Renal cortex interstitium (tissue), 15 donors: ENCODE results near the gene CENPT. TPM values are rescaled to one million over a fixed set of nuclear protein-coding genes. Genes with fewer than 3 reads are reported as not detected.

Experiments
- DNase-seq, 11 donors: peaks; one replicate each; pipeline ENCODE4 v3.0.0-alpha.2; 2013; ENCODE audit warnings: low read depth in 9 of 11, low spot score in 4 of 11; ENCODE audit errors: extremely low read depth in 1 of 11
- long read RNA-seq, 16 experiments: transcript quantifications; one replicate each; lab custom pipeline, GENCODE V29; 2026
- polyA plus RNA-seq, 3 donors: library from polyadenylated mRNA; unstranded; fragments of 120-200 nt; gene quantifications; one replicate each; pipeline ENCODE4 v1.2.1, GENCODE V29; 2013; ENCODE audit not compliant: insufficient read length in 3 of 3

Gene CENPT
- 10 to 100 TPM; 43.0 to 59.6 (median 53.3) TPM for polyA plus RNA-seq
- long read RNA-seq, donor 1, partial matches to known transcripts: 0 of 1 reads
- long read RNA-seq, donor 1, other reads (novel, unspliced or antisense): 0 of 1 reads
- long read RNA-seq, donor 2: 0 reads
- long read RNA-seq, donor 3, partial matches to known transcripts: 11 of 16 reads
- long read RNA-seq, donor 3, other reads (novel, unspliced or antisense): 0 of 16 reads
- long read RNA-seq, donor 4, partial matches to known transcripts: 0 of 4 reads
- long read RNA-seq, donor 4, other reads (novel, unspliced or antisense): 0 of 4 reads
- long read RNA-seq, donor 5: 0 reads
- long read RNA-seq, donor 6, partial matches to known transcripts: 7 of 10 reads
- long read RNA-seq, donor 6, other reads (novel, unspliced or antisense): 0 of 10 reads
- long read RNA-seq, donor 7, partial matches to known transcripts: 93 of 224 reads
- long read RNA-seq, donor 7, other reads (novel, unspliced or antisense): 127 of 224 reads
- long read RNA-seq, donor 8: 0 reads
- long read RNA-seq, donor 9, partial matches to known transcripts: 170 of 275 reads
- long read RNA-seq, donor 9, other reads (novel, unspliced or antisense): 104 of 275 reads
- long read RNA-seq, donor 10, partial matches to known transcripts: 0 of 4 reads
- long read RNA-seq, donor 10, other reads (novel, unspliced or antisense): 0 of 4 reads
- long read RNA-seq, donor 11, partial matches to known transcripts: 0 of 2 reads
- long read RNA-seq, donor 11, other reads (novel, unspliced or antisense): 0 of 2 reads
- long read RNA-seq, donor 12, partial matches to known transcripts: 0 of 2 reads
- long read RNA-seq, donor 12, other reads (novel, unspliced or antisense): 0 of 2 reads
- long read RNA-seq, donor 13: 0 reads
- long read RNA-seq, donor 14, partial matches to known transcripts: 0 of 1 reads
- long read RNA-seq, donor 14, other reads (novel, unspliced or antisense): 0 of 1 reads
- long read RNA-seq, donor 15: 0 reads
- long read RNA-seq, donor 16, transcript CENPT-218 (12 exons, 2,133 nt): major isoform, 23 of 803 reads
- long read RNA-seq, donor 16, partial matches to known transcripts: 459 of 803 reads
- long read RNA-seq, donor 16, other reads (novel, unspliced or antisense): 319 of 803 reads

GRCh38 chr16:67847064-67847861 lies at the start of gene CENPT:
Gene CENPT (minus strand): TSS chr16:67847693. CDS start chr16:67833859, 13,834 bp downstream.
- DNase-seq: no peak

GRCh38 chr16:67897231-67897630 lies 49.7 kb upstream of the CENPT start:
- DNase-seq: no peak

- no peak for DNase-seq
These were observed 46.4 kb upstream of the CENPT start for GRCh38 chr16:67893743-67894399.

- DNase-seq: peak; percentile 78 to 95 (median 92)
These were observed 45.6 kb upstream of the CENPT start, which contains the start of gene PSKH1 for GRCh38 chr16:67892899-67893742. Gene PSKH1 (plus strand): TSS chr16:67893254. CDS start chr16:67908750, 15,496 bp downstream.

- DNase-seq: no peak
These were observed 44.9 kb upstream of the CENPT start for GRCh38 chr16:67892375-67892774.

- DNase-seq: no peak
These were observed 40.8 kb upstream of the CENPT start for GRCh38 chr16:67888331-67888730.

- DNase-seq: no peak
These were observed 38.9 kb upstream of the CENPT start for GRCh38 chr16:67886387-67886786.

GRCh38 chr16:67885976-67886375 lies 38.5 kb upstream of the CENPT start:
- DNase-seq: no peak

GRCh38 chr16:67885545-67885944 lies 38.1 kb upstream of the CENPT start:
- no peak for DNase-seq

GRCh38 chr16:67884684-67885083 lies 37.2 kb upstream of the CENPT start, which contains the start of gene NRN1L:
Gene NRN1L (plus strand): TSS chr16:67884885. CDS start chr16:67884904, 19 bp downstream.
- peak in 7 of 11 donors; percentile 59 to 70 (median 64) for DNase-seq

GRCh38 chr16:67883872-67884261 lies 36.4 kb upstream of the CENPT start:
- peak in 1 of 11 donors; percentile 31 for DNase-seq

- no peak for DNase-seq
These were observed 35.8 kb upstream of the CENPT start for GRCh38 chr16:67883146-67883871.

- no peak for DNase-seq
These were observed 35.1 kb upstream of the CENPT start for GRCh38 chr16:67882374-67883145.

GRCh38 chr16:67881621-67882161 lies 34.2 kb upstream of the CENPT start:
- no peak for DNase-seq

- DNase-seq: no peak
These were observed 33.1 kb upstream of the CENPT start for GRCh38 chr16:67880584-67880983.
